OCI-LY1 (cell line): ENCODE measurements around the gene PCSK5.

Experiments used
- CTCF ChIP-seq: fragments of 200-600 bp; sonication (generic), shearing (Covaris generic); IDR thresholded peaks from 2 replicates; pipeline ENCODE4 v1.5.1; 2017; ENCODE audit warnings: mild to moderate bottlenecking, antibody characterized with exemption, low read length, moderate library complexity, mixed read lengths
- EZH2 ChIP-seq: fragments of 200-600 bp; sonication (generic), shearing (Covaris generic); IDR thresholded peaks from 2 replicates; pipeline ENCODE4 v1.8.0; 2017; ENCODE audit warnings: borderline replicate concordance, mixed run types, mild to moderate bottlenecking, antibody characterized with exemption, low read length, moderate library complexity, mixed read lengths

GRCh38 chr9:75983319-75984045, 93.0 kb downstream of the PCSK5 start:
- TF ChIP-seq CTCF, result no peak
- TF ChIP-seq EZH2, result no peak
